GM12878 (cell line): ENCODE measurements around the gene KIFC1. TPM values are rescaled to one million over a fixed set of nuclear protein-coding genes. Genes with fewer than 3 reads are reported as not detected.

Source experiments
- CHD2 ChIP-seq: IDR thresholded peaks from 2 replicates; pipeline ENCODE4 v1.6.1; 2011; ENCODE audit warnings: low read depth, low read length, improper control_type of control experiment, borderline replicate concordance
- FOS ChIP-seq: IDR thresholded peaks from 3 replicates; pipeline ENCODE4 v1.6.1; 2011; ENCODE audit warnings: borderline replicate concordance; ENCODE audit not compliant: insufficient read length; ENCODE audit errors: extremely low read depth
- IKZF1 ChIP-seq: fragments of 450-650 bp; conservative IDR thresholded peaks from 2 replicates; pipeline ENCODE4 v1.6.1; 2017; ENCODE audit warnings: antibody characterized with exemption, mild to moderate bottlenecking
- NR2F1 ChIP-seq: fragments of 450-650 bp; conservative IDR thresholded peaks from 2 replicates; pipeline ENCODE4 v1.6.1; 2017; ENCODE audit warnings: mild to moderate bottlenecking
- PAX5 ChIP-seq: IDR thresholded peaks from 2 replicates; pipeline ENCODE4 v1.6.1; 2011; ENCODE audit warnings: low read depth, low read length, borderline replicate concordance
- POU2F2 ChIP-seq: IDR thresholded peaks from 3 replicates; pipeline ENCODE4 v1.6.1; 2011; ENCODE audit warnings: low read depth, mild to moderate bottlenecking, low read length, borderline replicate concordance
- RAD51 ChIP-seq: fragments of 450-650 bp; IDR thresholded peaks from 2 replicates; pipeline ENCODE4 v1.6.1; 2016; ENCODE audit warnings: moderate library complexity, mild to moderate bottlenecking, inconsistent platforms
- RBBP5 ChIP-seq: fragments of 200-600 bp; sonication (generic); conservative IDR thresholded peaks from 2 replicates; pipeline ENCODE4 v1.6.1; 2016
- RCOR1 ChIP-seq: conservative IDR thresholded peaks from 2 replicates; pipeline ENCODE4 v1.6.1; 2012; ENCODE audit warnings: low read depth, low read length, improper control_type of control experiment
- SMAD1 ChIP-seq: fragments of 450-650 bp; IDR thresholded peaks from 2 replicates; pipeline ENCODE4 v1.6.1; 2018; ENCODE audit warnings: mild to moderate bottlenecking, low read depth; ENCODE audit not compliant: partially characterized antibody
- TARDBP ChIP-seq: IDR thresholded peaks from 2 replicates; pipeline ENCODE4 v1.6.1; 2016; ENCODE audit warnings: borderline replicate concordance
- ZNF207 ChIP-seq: fragments of 450-650 bp; IDR thresholded peaks from 2 replicates; pipeline ENCODE4 v1.6.1; 2014; ENCODE audit warnings: antibody characterized with exemption, mild to moderate bottlenecking, borderline replicate concordance
- polyA plus RNA-seq, 11 experiments: library from polyadenylated mRNA; depleted of rRNA in 4 of 11; unstranded in 6 of 11; stranded (reverse) in 5 of 11; fragments of >200 nt; fragmentation: Nextera tagmentation in 4 of 11; fragmentation: Illumina TruSeq in 1 of 11; extraction: Ambion mirVana in 4 of 11; extraction: Trizol in 1 of 11; gene quantifications; 1 replicate in 1 of 11; 2 replicates in 10 of 11; pipeline versions ENCODE4 v1.2.1 to v1.2.3, GENCODE V29; 2011 to 2016; ENCODE audit warnings: inconsistent platforms in 2 of 11, missing spikeins in 2 of 11, low read depth in 1 of 11
- total RNA-seq, 4 experiments: library from RNA; depleted of rRNA in 3 of 4; stranded (reverse); fragments of >200 nt in 3 of 4; fragmentation: Illumina TruSeq in 1 of 4; extraction: Trizol in 1 of 4; gene quantifications; 2 replicates each; pipeline versions ENCODE4 v1.2.1 to v1.2.3, GENCODE V29; 2013 to 2021
- TF ChIP-seq, protein P1 (sequence below): fragments of 150-350 bp; IDR thresholded peaks from 2 replicates; pipeline ENCODE4 v1.6.1; 2016; ENCODE audit warnings: low read depth, low read length
- TF ChIP-seq, protein P2 (sequence below): fragments of 450-650 bp; IDR thresholded peaks from 2 replicates; pipeline ENCODE4 v1.6.1; 2017; ENCODE audit warnings: mild to moderate bottlenecking, moderate library complexity
- TF ChIP-seq, protein P3 (sequence below): IDR thresholded peaks from 2 replicates; pipeline ENCODE4 v1.6.1; 2011; ENCODE audit warnings: low read depth, low read length, improper control_type of control experiment, borderline replicate concordance
- TF ChIP-seq, protein P4 (sequence below): fragments of 450-650 bp; IDR thresholded peaks from 2 replicates; pipeline ENCODE4 v1.6.1; 2017; ENCODE audit warnings: low read depth, mild to moderate bottlenecking, moderate library complexity
- TF ChIP-seq, protein P5 (sequence below): fragments of 450-650 bp; IDR thresholded peaks from 2 replicates; pipeline ENCODE4 v1.6.1; 2017; ENCODE audit warnings: borderline replicate concordance

KIFC1 gene
- total and polyA plus RNA-seq, 10 of the 15 experiments (the other 5 are each of a cell fraction or from before 2014, with no cell fraction given) = 1.8 to 87.4 (median 54.4) TPM

DNA sequence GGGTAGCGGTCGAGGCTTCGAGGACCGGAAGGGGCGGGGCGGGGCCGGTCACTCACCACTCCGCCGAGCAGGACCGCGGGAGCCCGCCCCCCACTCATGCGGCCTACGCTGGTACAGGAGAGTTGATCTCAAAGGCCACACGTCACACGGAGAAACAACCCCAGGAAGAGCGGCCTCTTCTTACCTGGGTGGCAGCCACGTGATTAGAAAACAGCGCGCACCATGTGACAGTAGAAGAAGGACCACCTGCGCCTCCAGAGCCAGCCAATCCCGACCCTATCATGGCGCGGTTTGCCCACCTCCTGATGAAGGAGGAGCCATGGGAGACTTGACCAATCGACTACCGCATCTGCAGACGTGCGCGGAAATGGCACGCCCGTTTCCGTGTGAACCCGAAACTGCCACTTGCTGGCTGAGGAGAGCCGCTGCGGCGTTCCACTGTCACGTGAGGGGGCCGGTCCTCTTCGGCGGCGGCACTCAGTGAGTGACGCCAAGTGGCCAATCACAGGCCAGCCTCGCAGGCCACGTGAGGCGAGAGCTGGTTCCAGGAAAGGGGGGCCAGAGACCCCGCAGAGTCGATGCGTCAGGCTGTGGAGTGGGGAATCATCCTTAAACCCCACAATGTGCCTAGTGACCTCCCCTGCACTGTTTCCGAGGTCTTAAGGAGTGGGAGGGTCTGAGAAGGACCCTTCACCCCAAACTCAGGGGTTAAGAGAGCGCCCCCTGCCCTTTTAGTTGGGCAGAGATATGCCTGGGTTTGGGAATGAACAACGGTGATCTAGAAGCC is 26.5 kb downstream of the KIFC1 start, which contains the start of gene CUTA (continued):
- TF ChIP-seq, protein P1, sequence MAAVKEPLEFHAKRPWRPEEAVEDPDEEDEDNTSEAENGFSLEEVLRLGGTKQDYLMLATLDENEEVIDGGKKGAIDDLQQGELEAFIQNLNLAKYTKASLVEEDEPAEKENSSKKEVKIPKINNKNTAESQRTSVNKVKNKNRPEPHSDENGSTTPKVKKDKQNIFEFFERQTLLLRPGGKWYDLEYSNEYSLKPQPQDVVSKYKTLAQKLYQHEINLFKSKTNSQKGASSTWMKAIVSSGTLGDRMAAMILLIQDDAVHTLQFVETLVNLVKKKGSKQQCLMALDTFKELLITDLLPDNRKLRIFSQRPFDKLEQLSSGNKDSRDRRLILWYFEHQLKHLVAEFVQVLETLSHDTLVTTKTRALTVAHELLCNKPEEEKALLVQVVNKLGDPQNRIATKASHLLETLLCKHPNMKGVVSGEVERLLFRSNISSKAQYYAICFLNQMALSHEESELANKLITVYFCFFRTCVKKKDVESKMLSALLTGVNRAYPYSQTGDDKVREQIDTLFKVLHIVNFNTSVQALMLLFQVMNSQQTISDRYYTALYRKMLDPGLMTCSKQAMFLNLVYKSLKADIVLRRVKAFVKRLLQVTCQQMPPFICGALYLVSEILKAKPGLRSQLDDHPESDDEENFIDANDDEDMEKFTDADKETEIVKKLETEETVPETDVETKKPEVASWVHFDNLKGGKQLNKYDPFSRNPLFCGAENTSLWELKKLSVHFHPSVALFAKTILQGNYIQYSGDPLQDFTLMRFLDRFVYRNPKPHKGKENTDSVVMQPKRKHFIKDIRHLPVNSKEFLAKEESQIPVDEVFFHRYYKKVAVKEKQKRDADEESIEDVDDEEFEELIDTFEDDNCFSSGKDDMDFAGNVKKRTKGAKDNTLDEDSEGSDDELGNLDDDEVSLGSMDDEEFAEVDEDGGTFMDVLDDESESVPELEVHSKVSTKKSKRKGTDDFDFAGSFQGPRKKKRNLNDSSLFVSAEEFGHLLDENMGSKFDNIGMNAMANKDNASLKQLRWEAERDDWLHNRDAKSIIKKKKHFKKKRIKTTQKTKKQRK = no peak
- peak; percentile 46; the same call in 1 of the 3 replicates for TF ChIP-seq POU2F2
- TF ChIP-seq CHD2 = peak; percentile 71; the same call in 1 of the 2 replicates
- no peak for TF ChIP-seq RBBP5
- TF ChIP-seq ZNF207 = peak; percentile 25; the same call in 1 of the 2 replicates
- peak; percentile 88 for TF ChIP-seq IKZF1
- peak; percentile 63 for TF ChIP-seq FOS
- TF ChIP-seq, protein P2, sequence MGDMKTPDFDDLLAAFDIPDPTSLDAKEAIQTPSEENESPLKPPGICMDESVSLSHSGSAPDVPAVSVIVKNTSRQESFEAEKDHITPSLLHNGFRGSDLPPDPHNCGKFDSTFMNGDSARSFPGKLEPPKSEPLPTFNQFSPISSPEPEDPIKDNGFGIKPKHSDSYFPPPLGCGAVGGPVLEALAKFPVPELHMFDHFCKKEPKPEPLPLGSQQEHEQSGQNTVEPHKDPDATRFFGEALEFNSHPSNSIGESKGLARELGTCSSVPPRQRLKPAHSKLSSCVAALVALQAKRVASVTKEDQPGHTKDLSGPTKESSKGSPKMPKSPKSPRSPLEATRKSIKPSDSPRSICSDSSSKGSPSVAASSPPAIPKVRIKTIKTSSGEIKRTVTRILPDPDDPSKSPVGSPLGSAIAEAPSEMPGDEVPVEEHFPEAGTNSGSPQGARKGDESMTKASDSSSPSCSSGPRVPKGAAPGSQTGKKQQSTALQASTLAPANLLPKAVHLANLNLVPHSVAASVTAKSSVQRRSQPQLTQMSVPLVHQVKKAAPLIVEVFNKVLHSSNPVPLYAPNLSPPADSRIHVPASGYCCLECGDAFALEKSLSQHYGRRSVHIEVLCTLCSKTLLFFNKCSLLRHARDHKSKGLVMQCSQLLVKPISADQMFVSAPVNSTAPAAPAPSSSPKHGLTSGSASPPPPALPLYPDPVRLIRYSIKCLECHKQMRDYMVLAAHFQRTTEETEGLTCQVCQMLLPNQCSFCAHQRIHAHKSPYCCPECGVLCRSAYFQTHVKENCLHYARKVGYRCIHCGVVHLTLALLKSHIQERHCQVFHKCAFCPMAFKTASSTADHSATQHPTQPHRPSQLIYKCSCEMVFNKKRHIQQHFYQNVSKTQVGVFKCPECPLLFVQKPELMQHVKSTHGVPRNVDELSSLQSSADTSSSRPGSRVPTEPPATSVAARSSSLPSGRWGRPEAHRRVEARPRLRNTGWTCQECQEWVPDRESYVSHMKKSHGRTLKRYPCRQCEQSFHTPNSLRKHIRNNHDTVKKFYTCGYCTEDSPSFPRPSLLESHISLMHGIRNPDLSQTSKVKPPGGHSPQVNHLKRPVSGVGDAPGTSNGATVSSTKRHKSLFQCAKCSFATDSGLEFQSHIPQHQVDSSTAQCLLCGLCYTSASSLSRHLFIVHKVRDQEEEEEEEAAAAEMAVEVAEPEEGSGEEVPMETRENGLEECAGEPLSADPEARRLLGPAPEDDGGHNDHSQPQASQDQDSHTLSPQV = no peak
- TF ChIP-seq TARDBP = peak; percentile 75; the same call in 1 of the 2 replicates
- TF ChIP-seq, protein P3, sequence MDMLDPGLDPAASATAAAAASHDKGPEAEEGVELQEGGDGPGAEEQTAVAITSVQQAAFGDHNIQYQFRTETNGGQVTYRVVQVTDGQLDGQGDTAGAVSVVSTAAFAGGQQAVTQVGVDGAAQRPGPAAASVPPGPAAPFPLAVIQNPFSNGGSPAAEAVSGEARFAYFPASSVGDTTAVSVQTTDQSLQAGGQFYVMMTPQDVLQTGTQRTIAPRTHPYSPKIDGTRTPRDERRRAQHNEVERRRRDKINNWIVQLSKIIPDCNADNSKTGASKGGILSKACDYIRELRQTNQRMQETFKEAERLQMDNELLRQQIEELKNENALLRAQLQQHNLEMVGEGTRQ = peak; percentile 96
- 0 out of 2 replicates have a peak, but pooled peaks have one; percentile 30 for TF ChIP-seq RCOR1
- TF ChIP-seq, protein P4, sequence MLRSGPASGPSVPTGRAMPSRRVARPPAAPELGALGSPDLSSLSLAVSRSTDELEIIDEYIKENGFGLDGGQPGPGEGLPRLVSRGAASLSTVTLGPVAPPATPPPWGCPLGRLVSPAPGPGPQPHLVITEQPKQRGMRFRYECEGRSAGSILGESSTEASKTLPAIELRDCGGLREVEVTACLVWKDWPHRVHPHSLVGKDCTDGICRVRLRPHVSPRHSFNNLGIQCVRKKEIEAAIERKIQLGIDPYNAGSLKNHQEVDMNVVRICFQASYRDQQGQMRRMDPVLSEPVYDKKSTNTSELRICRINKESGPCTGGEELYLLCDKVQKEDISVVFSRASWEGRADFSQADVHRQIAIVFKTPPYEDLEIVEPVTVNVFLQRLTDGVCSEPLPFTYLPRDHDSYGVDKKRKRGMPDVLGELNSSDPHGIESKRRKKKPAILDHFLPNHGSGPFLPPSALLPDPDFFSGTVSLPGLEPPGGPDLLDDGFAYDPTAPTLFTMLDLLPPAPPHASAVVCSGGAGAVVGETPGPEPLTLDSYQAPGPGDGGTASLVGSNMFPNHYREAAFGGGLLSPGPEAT = peak; percentile 80; the same call in 1 of the 2 replicates
- TF ChIP-seq SMAD1 = peak; percentile 56
- TF ChIP-seq PAX5 = no peak
- TF ChIP-seq NR2F1 = peak; percentile 6; the same call in 1 of the 2 replicates
- TF ChIP-seq RAD51 = peak; percentile 99
- TF ChIP-seq, protein P5, sequence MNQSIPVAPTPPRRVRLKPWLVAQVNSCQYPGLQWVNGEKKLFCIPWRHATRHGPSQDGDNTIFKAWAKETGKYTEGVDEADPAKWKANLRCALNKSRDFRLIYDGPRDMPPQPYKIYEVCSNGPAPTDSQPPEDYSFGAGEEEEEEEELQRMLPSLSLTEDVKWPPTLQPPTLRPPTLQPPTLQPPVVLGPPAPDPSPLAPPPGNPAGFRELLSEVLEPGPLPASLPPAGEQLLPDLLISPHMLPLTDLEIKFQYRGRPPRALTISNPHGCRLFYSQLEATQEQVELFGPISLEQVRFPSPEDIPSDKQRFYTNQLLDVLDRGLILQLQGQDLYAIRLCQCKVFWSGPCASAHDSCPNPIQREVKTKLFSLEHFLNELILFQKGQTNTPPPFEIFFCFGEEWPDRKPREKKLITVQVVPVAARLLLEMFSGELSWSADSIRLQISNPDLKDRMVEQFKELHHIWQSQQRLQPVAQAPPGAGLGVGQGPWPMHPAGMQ = no peak
